Measurements from ENCODE around the gene SLC5A8.

Gene SLC5A8

GRCh38 chr12:101216810-101217209, 6.8 kb upstream of the SLC5A8 start:
- no peaks in the 10 kb centered on the region for H3K4me1 ChIP-seq (ENCODE audit: low read depth, poor library complexity, severe bottlenecking)
- no peak overlapping the region for H3K27ac ChIP-seq
- no peak overlapping the region for H3K4me2 ChIP-seq
- H3K36me3 ChIP-seq (ENCODE audit: insufficient read depth), result no peaks in the 10 kb centered on the region
- H4K20me1 ChIP-seq (ENCODE audit: insufficient read depth), result no peaks in the 10 kb centered on the region
- no peak overlapping the region for H3K4me3 ChIP-seq (IDR thresholded peaks at IDR 0.05; ENCODE audit: insufficient read depth, low read depth, low read length)
- H3K79me2 ChIP-seq (ENCODE audit: insufficient read depth, low read depth), result no peaks in the 10 kb centered on the region
- no peak overlapping the region for H2AFZ ChIP-seq (ENCODE audit: low read depth)
- H3K9ac ChIP-seq, result no peak overlapping the region
- no peak for TF ChIP-seq CTCF (conservative IDR thresholded peaks at IDR 0.05; ENCODE audit: low read depth, low read length)
- no peaks in the 10 kb centered on the region for H3K27me3 ChIP-seq (ENCODE audit: insufficient read depth, low read depth)

- Histone ChIP-seq H3K27me3 (ENCODE audit: insufficient read depth, low read depth) (no peaks in the 10 kb centered on the region), H3K36me3 (ENCODE audit: insufficient read depth) (no peaks in the 10 kb centered on the region), H3K27ac (no peak overlapping the region), H3K4me2 (no peak overlapping the region), H3K4me1 (ENCODE audit: low read depth, poor library complexity, severe bottlenecking) (no peaks in the 10 kb centered on the region), H3K4me3 (IDR thresholded peaks at IDR 0.05; ENCODE audit: insufficient read depth, low read depth, low read length) (no peak overlapping the region), H3K79me2 (ENCODE audit: insufficient read depth, low read depth) (no peaks in the 10 kb centered on the region), H3K9ac (no peak overlapping the region), H4K20me1 (ENCODE audit: insufficient read depth) (no peaks in the 10 kb centered on the region), H2AFZ (ENCODE audit: low read depth) (no peak overlapping the region)
- TF ChIP-seq CTCF (conservative IDR thresholded peaks at IDR 0.05; ENCODE audit: low read depth, low read length), result no peak
These were observed 2.8 kb downstream of the SLC5A8 start for GRCh38 chr12:101207086-101207780.

- no peaks in the 10 kb centered on the region for H3K79me2 ChIP-seq (ENCODE audit: insufficient read depth, low read depth)
- H3K4me3 ChIP-seq (IDR thresholded peaks at IDR 0.05; ENCODE audit: insufficient read depth, low read depth, low read length), result no peak overlapping the region
- H3K4me2 ChIP-seq, result no peak overlapping the region
- TF ChIP-seq CTCF (conservative IDR thresholded peaks at IDR 0.05; ENCODE audit: low read depth, low read length), result no peak
- H3K27me3 ChIP-seq (ENCODE audit: insufficient read depth, low read depth), result no peaks in the 10 kb centered on the region
- no peaks in the 10 kb centered on the region for H4K20me1 ChIP-seq (ENCODE audit: insufficient read depth)
- H2AFZ ChIP-seq (ENCODE audit: low read depth), result no peak overlapping the region
- H3K27ac ChIP-seq, result no peak overlapping the region
- H3K9ac ChIP-seq, result no peak overlapping the region
- no peaks in the 10 kb centered on the region for H3K36me3 ChIP-seq (ENCODE audit: insufficient read depth)
- H3K4me1 ChIP-seq (ENCODE audit: low read depth, poor library complexity, severe bottlenecking), result no peaks in the 10 kb centered on the region
These were observed 5.3 kb downstream of the SLC5A8 start for GRCh38 chr12:101204602-101205304.

- no peak overlapping the region for H3K9ac ChIP-seq
- H4K20me1 ChIP-seq (ENCODE audit: insufficient read depth), result no peaks in the 10 kb centered on the region
- no peak overlapping the region for H3K27ac ChIP-seq
- H3K4me1 ChIP-seq (ENCODE audit: low read depth, poor library complexity, severe bottlenecking), result no peaks in the 10 kb centered on the region
- no peaks in the 10 kb centered on the region for H3K79me2 ChIP-seq (ENCODE audit: insufficient read depth, low read depth)
- H2AFZ ChIP-seq (ENCODE audit: low read depth), result no peak overlapping the region
- H3K36me3 ChIP-seq (ENCODE audit: insufficient read depth), result no peaks in the 10 kb centered on the region
- H3K27me3 ChIP-seq (ENCODE audit: insufficient read depth, low read depth), result no peaks in the 10 kb centered on the region
- H3K4me2 ChIP-seq, result no peak overlapping the region
- no peak overlapping the region for H3K4me3 ChIP-seq (IDR thresholded peaks at IDR 0.05; ENCODE audit: insufficient read depth, low read depth, low read length)
- TF ChIP-seq CTCF (conservative IDR thresholded peaks at IDR 0.05; ENCODE audit: low read depth, low read length), result no peak
These were observed 9.2 kb downstream of the SLC5A8 start for GRCh38 chr12:101200824-101201223.
